ENCODE results near the gene CD8A.

The CD8A gene

GRCh38 chr2:86808315-86809161 is 17.8 kb upstream of the CD8A start:
- peak; percentile 75 for DNase-seq

GRCh38 chr2:86807468-86808275 is 17.0 kb upstream of the CD8A start:
- DNase-seq, result peak; percentile 70

- no peak for DNase-seq
Measured at GRCh38 chr2:86807133-86807467, 16.4 kb upstream of the CD8A start.

GRCh38 chr2:86806059-86806857 is 15.5 kb upstream of the CD8A start:
- no peak for DNase-seq

GRCh38 chr2:86800856-86801567 is 10.3 kb upstream of the CD8A start:
- no peak for DNase-seq

GRCh38 chr2:86794861-86795260 is 4.1 kb upstream of the CD8A start:
- no peak for DNase-seq

GRCh38 chr2:86793752-86794151 is 3.0 kb upstream of the CD8A start:
- no peak for DNase-seq

GRCh38 chr2:86791573-86791972 is 860 bp upstream of the CD8A start:
- DNase-seq, result no peak

GRCh38 chr2:86790134-86790675 is 508 bp downstream of the CD8A start:
- DNase-seq, result no peak

GRCh38 chr2:86789687-86790133 is 1.0 kb downstream of the CD8A start:
- DNase-seq, result no peak

- DNase-seq, result no peak
Measured at GRCh38 chr2:86788881-86789686, 1.6 kb downstream of the CD8A start.

GRCh38 chr2:86788165-86788564 is 2.5 kb downstream of the CD8A start:
- no peak for DNase-seq

- DNase-seq, result no peak
Measured at GRCh38 chr2:86787736-86788135, 3.0 kb downstream of the CD8A start.

- DNase-seq, result no peak
Measured at GRCh38 chr2:86786001-86786536, 4.6 kb downstream of the CD8A start.

- no peak for DNase-seq
Measured at GRCh38 chr2:86785456-86785855, 5.3 kb downstream of the CD8A start.

- no peak for DNase-seq
Measured at GRCh38 chr2:86783615-86784339, 6.9 kb downstream of the CD8A start.

GRCh38 chr2:86782748-86783147 is 8.0 kb downstream of the CD8A start:
- DNase-seq, result no peak

GRCh38 chr2:86781363-86781762 is 9.3 kb downstream of the CD8A start:
- no peak for DNase-seq

GRCh38 chr2:86779971-86780370 is 10.7 kb downstream of the CD8A start:
- DNase-seq, result no peak

- DNase-seq, result no peak
Measured at GRCh38 chr2:86778957-86779356, 11.8 kb downstream of the CD8A start.
